Measurements from ENCODE around the gene OVAAL. TPM values are rescaled to one million over a fixed set of nuclear protein-coding genes. Genes with fewer than 3 reads are reported as not detected.
"Not testable (repeated sequence)": the region's sequence is repeated elsewhere in the genome, so short reads cannot be mapped to it uniquely, and the experiment has no call there.

Gene OVAAL
- total RNA-seq, 3 donors from 2014 or later (not counting 1 experiment from before 2014, with no cell fraction given), result not detected

DNA sequence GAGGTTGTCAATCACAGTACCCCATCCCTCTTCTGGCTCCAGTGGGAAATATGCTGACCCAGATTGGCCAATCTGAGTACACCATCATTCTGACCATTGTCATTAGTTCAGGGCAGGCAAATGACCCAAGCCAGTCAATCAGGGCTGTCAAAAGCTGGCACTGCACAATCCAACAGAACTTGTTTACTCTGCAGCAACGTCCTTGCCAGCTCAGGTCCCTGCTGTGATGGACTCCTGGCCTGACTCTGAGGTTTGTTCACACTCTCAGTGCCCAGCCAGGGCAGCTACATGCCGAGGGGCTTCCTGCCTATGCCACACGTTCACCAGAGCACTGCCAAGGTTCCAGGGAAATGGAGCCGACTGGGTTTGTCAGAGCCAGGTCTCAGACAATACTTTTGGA lies 14.7 kb upstream of the OVAAL start:
- no peak overlapping the region for H3K27ac ChIP-seq (ENCODE audit: low read length)
- ATAC-seq (no peak), DNase-seq (no peak)
- no peaks in the 10 kb centered on the region for H3K27me3 ChIP-seq (ENCODE audit: control insufficient read depth, insufficient read depth, low read length)
- H3K4me3 Mint-ChIP-seq, result no peak overlapping the region
- no peaks in the 10 kb centered on the region for H3K4me1 Mint-ChIP-seq
- 90% methylated on average over 4 of the region's 4 CpGs for WGBS (ENCODE audit: insufficient coverage)
- H3K27me3 Mint-ChIP-seq (ENCODE audit: low read depth in 2 of 2), result peaks cover under 1 to 4% of the 10 kb centered on the region in 2 donors
- no peak overlapping the region for H3K4me3 ChIP-seq (ENCODE audit: low read length)
- H3K9me3 ChIP-seq (ENCODE audit: control insufficient read depth, insufficient read depth, low read length), result no peaks in the 10 kb centered on the region
- no peaks in the 10 kb centered on the region for H3K4me1 ChIP-seq (ENCODE audit: control insufficient read depth, insufficient read depth, low read length)
- intact Hi-C loops (cut with micrococcal nuclease), result no loop called here
- no peaks in the 10 kb centered on the region for H3K9me3 Mint-ChIP-seq
- H3K36me3 ChIP-seq (ENCODE audit: control insufficient read depth, insufficient read depth, low read length), result no peaks in the 10 kb centered on the region
- no peak for TF ChIP-seq CTCF (IDR thresholded peaks at IDR 0.05)
- no peak overlapping the region for H3K27ac Mint-ChIP-seq
- no peaks in the 10 kb centered on the region for H3K36me3 Mint-ChIP-seq

DNA sequence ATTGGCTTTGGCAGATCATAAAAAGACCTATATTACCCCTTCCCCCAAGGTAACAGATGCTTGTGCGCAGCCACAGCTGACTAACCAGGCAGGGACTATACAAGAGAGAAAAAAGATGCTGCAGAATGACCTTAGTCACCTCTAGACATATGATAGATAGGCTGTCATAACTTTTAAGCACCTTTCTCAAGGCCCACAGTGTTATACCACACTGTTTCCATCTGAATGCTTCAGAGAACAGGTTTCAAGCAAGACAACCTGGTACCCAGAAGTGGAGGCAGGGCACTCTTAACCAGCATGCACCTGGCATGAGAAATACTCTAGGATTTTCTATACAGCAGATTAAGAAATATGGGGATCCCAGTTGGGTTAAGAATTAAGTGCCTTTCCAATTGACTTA lies 12.8 kb upstream of the OVAAL start:
- no peak overlapping the region for H3K27ac Mint-ChIP-seq
- no peaks in the 10 kb centered on the region for H3K4me1 Mint-ChIP-seq
- H3K36me3 ChIP-seq (ENCODE audit: control insufficient read depth, insufficient read depth, low read length), result no peaks in the 10 kb centered on the region
- H3K4me3 Mint-ChIP-seq, result no peak overlapping the region
- H3K27me3 ChIP-seq (ENCODE audit: control insufficient read depth, insufficient read depth, low read length), result no peaks in the 10 kb centered on the region
- no peak overlapping the region for H3K27ac ChIP-seq (ENCODE audit: low read length)
- intact Hi-C loops (cut with micrococcal nuclease), result no loop called here
- no peaks in the 10 kb centered on the region for H3K36me3 Mint-ChIP-seq
- H3K9me3 ChIP-seq (ENCODE audit: control insufficient read depth, insufficient read depth, low read length), result no peaks in the 10 kb centered on the region
- no peak overlapping the region for H3K4me3 ChIP-seq (ENCODE audit: low read length)
- ATAC-seq (no peak), DNase-seq (no peak)
- H3K27me3 Mint-ChIP-seq (ENCODE audit: low read depth in 2 of 2), result peaks cover 0 to 6% of the 10 kb centered on the region in 2 donors
- H3K4me1 ChIP-seq (ENCODE audit: control insufficient read depth, insufficient read depth, low read length), result no peaks in the 10 kb centered on the region
- no peak for TF ChIP-seq CTCF (IDR thresholded peaks at IDR 0.05)
- no peaks in the 10 kb centered on the region for H3K9me3 Mint-ChIP-seq
- 100% methylated on average over 1 of the region's 1 CpG for WGBS (ENCODE audit: insufficient coverage)

GRCh38 chr1:180548686-180549317 lies 10.0 kb upstream of the OVAAL start:
- no peak for TF ChIP-seq CTCF (IDR thresholded peaks at IDR 0.05)
- H3K27me3 ChIP-seq (ENCODE audit: control insufficient read depth, insufficient read depth, low read length), result no peaks in the 10 kb centered on the region
- Mint-ChIP-seq H3K9me3 (no peaks in the 10 kb centered on the region), H3K36me3 (no peaks in the 10 kb centered on the region), H3K4me1 (no peaks in the 10 kb centered on the region), H3K4me3 (no peak overlapping the region), H3K27ac (no peak overlapping the region), H3K27me3 (ENCODE audit: low read depth in 2 of 2) (peaks cover 0 to 4% of the 10 kb centered on the region in 2 donors)
- ATAC-seq (no peak), DNase-seq (no peak)
- H3K9me3 ChIP-seq (ENCODE audit: control insufficient read depth, insufficient read depth, low read length), result no peaks in the 10 kb centered on the region
- no peaks in the 10 kb centered on the region for H3K4me1 ChIP-seq (ENCODE audit: control insufficient read depth, insufficient read depth, low read length)
- WGBS (ENCODE audit: insufficient coverage), result 87% methylated on average over 7 of the region's 7 CpGs
- H3K4me3 ChIP-seq (ENCODE audit: low read length), result no peak overlapping the region
- intact Hi-C loops (cut with micrococcal nuclease), result no loop called here
- H3K27ac ChIP-seq (ENCODE audit: low read length), result no peak overlapping the region
- H3K36me3 ChIP-seq (ENCODE audit: control insufficient read depth, insufficient read depth, low read length), result no peaks in the 10 kb centered on the region

GRCh38 chr1:180549770-180550169 lies 9.0 kb upstream of the OVAAL start:
- H3K36me3 Mint-ChIP-seq; H3K4me3 Mint-ChIP-seq; H3K27ac Mint-ChIP-seq; H3K4me1 Mint-ChIP-seq; H3K4me1 ChIP-seq (ENCODE audit: control insufficient read depth, insufficient read depth, low read length); H3K27me3 ChIP-seq (ENCODE audit: control insufficient read depth, insufficient read depth, low read length); H3K27me3 Mint-ChIP-seq (ENCODE audit: low read depth in 2 of 2); H3K9me3 Mint-ChIP-seq; H3K27ac ChIP-seq (ENCODE audit: low read length); H3K4me3 ChIP-seq (ENCODE audit: low read length); H3K9me3 ChIP-seq (ENCODE audit: control insufficient read depth, insufficient read depth, low read length); ATAC-seq; DNase-seq; H3K36me3 ChIP-seq (ENCODE audit: control insufficient read depth, insufficient read depth, low read length); intact Hi-C loops (cut with micrococcal nuclease): not testable (repeated sequence)
- 92% methylated on average over 8 of the region's 8 CpGs for WGBS (ENCODE audit: insufficient coverage)

All from natural killer cell (primary cell).